OCI-LY1 (cell line): Measurements from ENCODE around the gene MTM1.

Experiments
- H2AFZ ChIP-seq: fragments of 200-600 bp; sonication (generic), shearing (Covaris generic); 2 replicates; pipeline ENCODE4 v1.6.0; 2014; ENCODE audit warnings: antibody characterized with exemption, mild to moderate bottlenecking, low read length
- H3F3A ChIP-seq: fragments of 200-600 bp; sonication (generic), shearing (Covaris generic); 2 replicates; pipeline ENCODE4 v1.6.0; 2014; ENCODE audit warnings: mild to moderate bottlenecking, antibody characterized with exemption, low read length, moderate library complexity; ENCODE audit not compliant: insufficient read depth
- H3K27ac ChIP-seq: fragments of 200-600 bp; sonication (generic); 2 replicates; pipeline ENCODE4 v1.5.1; 2014; ENCODE audit warnings: low read length, mixed run types, mild to moderate bottlenecking, low read depth; ENCODE audit not compliant: poor library complexity, severe bottlenecking
- H3K27me3 ChIP-seq: fragments of 200-600 bp; sonication (generic); 2 replicates; pipeline ENCODE4 v1.6.0; 2014; ENCODE audit warnings: antibody characterized with exemption, mild to moderate bottlenecking, low read length, moderate library complexity; ENCODE audit not compliant: insufficient read depth
- H3K36me3 ChIP-seq: fragments of 200-600 bp; sonication (generic); 2 replicates; pipeline ENCODE4 v1.6.1; 2014; ENCODE audit warnings: mild to moderate bottlenecking, antibody characterized with exemption, low read length, moderate library complexity, mixed read lengths; ENCODE audit not compliant: insufficient read depth
- H3K4me1 ChIP-seq: fragments of 200-600 bp; sonication (generic); 2 replicates; pipeline ENCODE4 v1.5.1; 2014; ENCODE audit warnings: mild to moderate bottlenecking, low read length, moderate library complexity; ENCODE audit not compliant: insufficient read depth, severe bottlenecking
- H3K4me2 ChIP-seq: fragments of 200-600 bp; sonication (generic), shearing (Covaris generic); 2 replicates; pipeline ENCODE4 v1.6.1; 2014; ENCODE audit warnings: low read length
- H3K4me3 ChIP-seq: fragments of 200-600 bp; sonication (generic); 2 replicates; pipeline ENCODE4 v1.5.1; 2014; ENCODE audit warnings: low read length, low read depth, mild to moderate bottlenecking, mixed read lengths; ENCODE audit not compliant: poor library complexity, severe bottlenecking
- H3K79me2 ChIP-seq: fragments of 200-600 bp; shearing (Covaris generic); 2 replicates; pipeline ENCODE4 v1.6.1; 2016; ENCODE audit warnings: mixed run types, low read length, mixed read lengths; ENCODE audit not compliant: insufficient read depth
- H3K9ac ChIP-seq: fragments of 200-600 bp; sonication (generic), shearing (Covaris generic); 2 replicates; pipeline ENCODE4 v1.6.1; 2014; ENCODE audit warnings: mild to moderate bottlenecking, low read length, mixed read lengths
- H3K9me2 ChIP-seq: fragments of 200-600 bp; sonication (generic), shearing (Covaris generic); 2 replicates; pipeline ENCODE4 v1.6.1; 2014; ENCODE audit warnings: low read depth, mild to moderate bottlenecking, low read length, mixed read lengths
- H3K9me3 ChIP-seq: fragments of 200-600 bp; shearing (Covaris generic); 2 replicates; pipeline ENCODE4 v1.6.1; 2014; ENCODE audit warnings: low read length, mixed read lengths
- H4K20me1 ChIP-seq: fragments of 200-600 bp; sonication (generic), shearing (Covaris generic); 2 replicates; pipeline ENCODE4 v1.6.0; 2016; ENCODE audit warnings: mild to moderate bottlenecking, low read length; ENCODE audit not compliant: insufficient read depth
- CTCF ChIP-seq: fragments of 200-600 bp; sonication (generic), shearing (Covaris generic); IDR thresholded peaks from 2 replicates; pipeline ENCODE4 v1.5.1; 2017; ENCODE audit warnings: mild to moderate bottlenecking, antibody characterized with exemption, low read length, moderate library complexity, mixed read lengths
- EZH2 ChIP-seq: fragments of 200-600 bp; sonication (generic), shearing (Covaris generic); IDR thresholded peaks from 2 replicates; pipeline ENCODE4 v1.8.0; 2017; ENCODE audit warnings: borderline replicate concordance, mixed run types, mild to moderate bottlenecking, antibody characterized with exemption, low read length, moderate library complexity, mixed read lengths

Gene MTM1

GRCh38 chrX:150568320-150569154 is at the start of gene MTM1:
Gene MTM1 (plus strand): TSS chrX:150568621. CDS start chrX:150592615, 23,994 bp downstream.
- Histone ChIP-seq H3K4me1 (peaks cover 10% of the 10 kb centered on the region), H3K79me2 (no peaks in the 10 kb centered on the region), H3K9me3 (no peaks in the 10 kb centered on the region), H3K27ac (no peak within 1 kb of the TSS), H3K9ac (peak within 1 kb of the TSS; percentile 57), H3K4me3 (peak within 1 kb of the TSS; percentile 73), H4K20me1 (no peaks in the 10 kb centered on the region), H2AFZ (no peak within 1 kb of the TSS), H3K9me2 (no peaks in the 10 kb centered on the region), H3F3A (no peaks in the 10 kb centered on the region), H3K4me2 (peak within 1 kb of the TSS; percentile 95), H3K36me3 (no peaks in the 10 kb centered on the region), H3K27me3 (no peaks in the 10 kb centered on the region)
- no peak for TF ChIP-seq CTCF
- TF ChIP-seq EZH2 = no peak

GRCh38 chrX:150522494-150522893 is 45.9 kb upstream of the MTM1 start:
- no peaks in the 10 kb centered on the region for H3K27me3 ChIP-seq
- H3K36me3 ChIP-seq = no peaks in the 10 kb centered on the region
- H4K20me1 ChIP-seq = no peaks in the 10 kb centered on the region
- H3K27ac ChIP-seq = no peak overlapping the region
- no peaks in the 10 kb centered on the region for H3K9me2 ChIP-seq
- no peak overlapping the region for H3K4me2 ChIP-seq
- H3K4me1 ChIP-seq = no peaks in the 10 kb centered on the region
- H3F3A ChIP-seq = no peaks in the 10 kb centered on the region
- TF ChIP-seq EZH2 = no peak
- no peak for TF ChIP-seq CTCF
- no peak overlapping the region for H2AFZ ChIP-seq
- H3K9me3 ChIP-seq = no peaks in the 10 kb centered on the region
- H3K4me3 ChIP-seq = no peak overlapping the region
- H3K9ac ChIP-seq = no peak overlapping the region
- no peaks in the 10 kb centered on the region for H3K79me2 ChIP-seq

GRCh38 chrX:150525061-150525919 is 43.1 kb upstream of the MTM1 start:
- Histone ChIP-seq H3F3A (no peaks in the 10 kb centered on the region), H3K4me1 (no peaks in the 10 kb centered on the region), H3K36me3 (no peaks in the 10 kb centered on the region), H3K4me2 (no peak overlapping the region), H3K27ac (no peak overlapping the region), H3K79me2 (no peaks in the 10 kb centered on the region), H2AFZ (no peak overlapping the region), H3K9me2 (no peaks in the 10 kb centered on the region), H3K27me3 (no peaks in the 10 kb centered on the region), H3K4me3 (no peak overlapping the region), H4K20me1 (no peaks in the 10 kb centered on the region), H3K9ac (no peak overlapping the region), H3K9me3 (no peaks in the 10 kb centered on the region)
- TF ChIP-seq CTCF (no peak), EZH2 (no peak)
